GM18499 (cell line): ENCODE measurements around the gene COPZ2.
"Not testable (repeated sequence)": the region's sequence is repeated elsewhere in the genome, so short reads cannot be mapped to it uniquely, and the experiment has no call there.

ENCODE experiments used
- ATAC-seq: cut with Tn5 transposase; IDR thresholded peaks from one replicate; pipeline ENCODE4 v1.9.1; 2021; ENCODE audit warnings: moderate number of reproducible peaks; ENCODE audit not compliant: insufficient read depth, unreplicated experiment

The COPZ2 gene

DNA sequence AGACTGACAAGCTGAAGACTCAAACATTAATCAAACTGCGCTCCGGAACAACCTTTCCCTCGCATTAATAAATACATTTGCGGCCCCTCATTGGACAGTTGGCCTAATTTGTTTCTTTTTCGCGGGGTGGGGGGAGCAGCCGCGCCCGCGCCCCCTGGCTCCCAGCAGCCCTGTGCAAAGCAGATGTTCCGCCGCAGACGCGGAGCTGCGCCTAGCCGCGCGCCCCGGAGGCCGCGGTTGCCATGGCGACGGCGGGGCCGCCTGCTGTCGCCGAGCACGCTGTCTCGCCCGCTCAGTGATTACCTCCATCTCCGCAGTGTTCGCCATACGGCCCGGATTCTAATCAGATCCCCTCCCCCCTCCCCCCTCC lies 25.5 kb downstream of the COPZ2 start:
- ATAC-seq: no peak

DNA sequence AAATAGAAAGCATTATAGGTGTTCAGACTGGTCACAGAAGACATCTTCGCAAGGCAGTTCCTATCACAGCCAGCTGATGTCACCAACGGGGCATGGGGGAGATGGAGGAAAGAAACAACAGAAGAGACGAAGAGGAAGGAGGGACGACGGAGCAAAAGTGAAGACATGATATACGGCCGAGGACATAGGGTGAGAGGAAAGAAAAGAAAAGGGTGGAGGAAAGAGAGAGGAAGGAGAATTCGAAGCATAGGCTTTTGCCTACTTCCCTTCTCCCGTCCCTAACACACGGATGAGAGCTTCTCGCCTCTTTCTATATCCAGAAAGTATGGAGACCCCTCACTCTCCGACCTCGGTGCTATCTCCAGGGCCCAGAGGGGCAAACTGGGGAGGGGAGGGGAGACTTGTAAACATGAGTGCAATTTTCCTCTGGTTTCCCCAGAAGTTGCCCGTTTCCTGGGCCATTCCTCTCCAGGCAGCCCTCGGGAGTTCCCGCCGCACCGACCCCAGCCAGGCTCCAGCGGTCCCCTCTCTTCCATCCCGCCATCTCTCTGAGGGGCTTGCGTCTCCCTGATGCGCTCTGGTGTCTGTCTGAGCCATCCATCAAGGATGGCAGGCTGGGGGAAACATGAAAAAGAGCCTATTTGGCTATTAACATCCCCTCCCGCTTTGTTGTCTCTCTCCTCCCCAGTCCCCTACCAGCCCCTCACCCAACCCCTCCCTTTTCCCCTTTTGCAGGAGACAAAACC lies 26.0 kb downstream of the COPZ2 start:
- no peak for ATAC-seq

DNA sequence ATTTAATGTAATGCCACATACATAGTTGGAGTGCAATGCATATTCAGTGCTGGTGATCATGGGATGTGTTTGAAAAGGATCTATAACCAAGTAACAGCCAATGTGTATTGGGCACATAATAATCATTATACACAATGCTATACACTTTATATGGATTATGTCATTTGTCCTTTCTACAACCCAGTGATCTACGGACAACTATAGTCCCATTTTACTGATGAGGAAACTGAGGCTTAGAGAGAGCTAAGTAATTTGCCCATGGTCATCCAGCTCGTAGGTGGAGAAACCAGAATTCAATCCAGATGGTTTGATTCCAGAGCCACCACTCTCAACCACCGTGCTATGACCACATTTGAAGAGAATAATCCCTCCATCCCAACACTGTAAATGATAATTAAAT lies 27.4 kb downstream of the COPZ2 start:
- ATAC-seq: no peak

DNA sequence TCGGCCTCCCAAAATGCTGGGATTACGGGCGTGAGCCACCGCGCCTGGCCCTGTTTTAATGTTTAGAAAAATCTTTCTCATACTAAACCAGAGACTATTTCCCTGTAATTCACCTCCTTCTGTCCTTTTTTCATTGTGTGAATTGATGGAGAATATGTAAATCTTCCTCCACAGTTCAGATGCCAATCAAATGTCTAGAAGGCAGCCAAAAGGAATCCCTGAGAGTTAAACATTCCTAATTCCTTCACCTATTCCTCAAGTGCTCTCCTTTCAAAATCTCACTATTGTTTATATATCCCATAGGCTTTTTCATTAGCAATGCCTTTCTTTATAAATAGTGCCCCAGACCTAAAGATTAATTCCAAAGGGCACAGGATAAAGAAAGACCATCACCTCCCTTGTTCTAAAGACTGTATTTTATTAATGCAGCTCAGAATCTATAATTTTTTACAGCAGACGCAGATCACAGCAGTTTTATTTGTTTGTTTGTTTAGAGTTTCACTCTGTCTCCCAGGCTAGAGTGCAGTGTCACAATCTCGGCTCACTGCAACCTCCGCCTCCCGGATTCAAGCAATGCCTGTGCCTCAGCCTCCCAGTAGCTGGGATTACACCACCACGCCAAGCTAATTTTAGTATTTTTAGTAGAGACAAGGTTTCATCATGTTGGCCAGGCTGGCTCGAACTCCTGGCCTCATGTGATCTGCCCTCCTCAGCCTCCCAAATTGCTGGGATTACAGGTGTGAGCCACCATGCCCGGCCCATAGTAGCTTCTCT lies 30.5 kb downstream of the COPZ2 start:
- no peak for ATAC-seq

DNA sequence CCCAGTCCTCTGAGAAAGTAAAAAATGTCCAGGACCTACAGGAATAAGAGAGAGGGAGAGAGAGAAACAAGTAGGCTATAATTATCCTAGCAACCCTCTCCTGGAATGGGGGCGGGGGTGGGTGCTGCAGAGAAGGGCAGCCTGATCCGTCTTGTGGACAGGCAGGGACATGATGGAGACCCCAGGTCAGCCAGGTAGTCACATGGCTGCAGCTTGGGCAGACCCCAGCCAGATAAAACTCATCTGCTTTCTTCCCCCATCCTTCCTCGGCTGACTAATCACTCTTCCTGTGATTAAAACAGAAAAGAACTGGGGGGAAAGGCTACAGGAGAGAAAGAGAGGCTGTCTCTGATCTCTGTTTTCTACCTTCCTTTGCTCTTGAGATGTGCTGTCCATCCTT lies 32.6 kb downstream of the COPZ2 start:
- ATAC-seq: no peak

DNA sequence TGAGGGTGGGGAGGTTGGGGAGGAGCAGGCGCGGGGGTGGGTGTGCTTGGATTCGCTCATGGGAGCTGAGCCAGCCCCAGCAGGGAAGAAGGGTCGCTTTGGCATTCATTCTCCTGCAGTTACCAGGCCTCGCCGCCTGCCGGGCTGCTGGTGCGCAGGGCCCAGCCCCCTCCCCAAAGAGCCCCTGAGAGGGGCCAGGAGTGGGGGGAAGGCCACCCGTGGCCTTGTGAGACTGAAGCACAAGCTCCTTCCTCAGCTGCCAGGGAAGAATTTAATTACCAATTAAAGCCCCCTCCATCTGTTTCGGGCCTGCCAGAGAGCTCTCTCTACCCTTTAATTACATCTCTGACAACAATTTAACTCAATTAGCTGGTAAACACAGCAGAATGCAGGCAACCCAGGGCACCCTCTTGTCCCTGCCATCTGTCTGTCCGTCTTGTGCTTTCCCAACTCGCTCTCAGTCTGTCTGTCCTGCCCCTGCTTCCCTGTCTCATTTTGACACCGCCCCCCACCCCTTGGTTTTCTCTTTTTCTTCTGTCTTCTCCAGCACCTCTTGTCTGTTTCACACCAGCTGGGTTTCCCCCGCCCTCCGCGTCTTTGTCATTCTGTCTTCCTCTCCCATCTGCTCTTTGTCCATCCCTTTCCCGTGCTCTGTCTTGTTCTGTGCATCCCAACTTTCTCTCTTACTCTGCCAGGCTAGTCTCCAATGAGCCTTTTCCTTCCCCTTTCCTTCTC lies 34.0 kb downstream of the COPZ2 start:
- no peak for ATAC-seq

DNA sequence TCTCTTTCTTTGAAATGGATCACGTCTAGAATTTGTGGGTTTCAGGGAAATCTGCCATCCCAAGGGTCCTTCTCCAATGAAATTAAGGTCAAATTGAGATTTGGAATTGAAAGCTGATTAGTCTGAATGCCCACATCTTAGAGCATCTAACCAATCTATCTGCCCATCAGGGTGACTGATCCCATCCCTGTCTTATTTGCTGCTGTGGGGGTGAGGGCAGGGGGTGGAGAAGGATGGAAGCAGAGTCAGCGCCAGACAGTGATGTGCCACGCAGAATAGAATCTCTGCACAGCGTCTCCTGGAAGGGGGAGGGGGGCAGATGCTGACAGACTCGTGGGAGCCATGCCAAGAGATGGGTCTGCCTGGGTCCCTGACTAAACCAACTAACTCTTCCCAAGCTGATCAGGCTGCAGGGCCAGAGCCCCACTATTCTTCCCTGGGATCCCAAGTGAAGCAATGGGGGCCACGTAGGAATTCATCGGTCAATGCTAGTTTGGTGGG lies 34.6 kb downstream of the COPZ2 start:
- ATAC-seq: no peak

DNA sequence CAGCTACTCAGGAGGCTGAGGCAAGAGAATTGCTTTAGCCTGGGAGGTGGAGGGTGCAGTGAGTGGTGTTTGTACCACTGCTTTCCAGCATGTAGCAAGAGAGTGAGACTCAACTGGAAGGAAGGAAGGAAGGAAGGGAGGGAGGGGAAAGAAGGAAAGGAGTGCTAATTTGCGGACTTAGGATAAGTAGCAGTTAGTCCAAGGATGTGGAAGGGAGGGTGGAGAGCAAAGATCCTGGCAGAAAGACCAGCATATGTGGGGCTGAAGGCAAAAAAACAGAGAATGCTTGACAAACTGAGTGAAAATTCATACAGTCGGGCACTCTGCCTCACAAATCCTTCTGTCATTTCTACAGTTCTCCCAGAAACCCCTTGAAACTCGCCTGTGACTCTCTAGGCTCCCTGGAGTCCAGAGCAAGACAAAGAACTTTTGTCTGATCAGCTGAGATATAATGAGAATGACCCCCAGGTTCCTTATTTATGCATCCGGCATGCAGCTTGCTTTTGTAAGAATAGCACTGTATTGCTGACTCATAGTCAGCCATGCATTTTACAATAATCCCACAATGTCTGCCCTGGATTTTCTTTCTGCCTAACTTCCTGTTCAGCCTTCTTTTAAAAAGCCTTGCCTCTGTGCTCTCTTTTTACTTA lies 35.2 kb downstream of the COPZ2 start:
- no peak for ATAC-seq

DNA sequence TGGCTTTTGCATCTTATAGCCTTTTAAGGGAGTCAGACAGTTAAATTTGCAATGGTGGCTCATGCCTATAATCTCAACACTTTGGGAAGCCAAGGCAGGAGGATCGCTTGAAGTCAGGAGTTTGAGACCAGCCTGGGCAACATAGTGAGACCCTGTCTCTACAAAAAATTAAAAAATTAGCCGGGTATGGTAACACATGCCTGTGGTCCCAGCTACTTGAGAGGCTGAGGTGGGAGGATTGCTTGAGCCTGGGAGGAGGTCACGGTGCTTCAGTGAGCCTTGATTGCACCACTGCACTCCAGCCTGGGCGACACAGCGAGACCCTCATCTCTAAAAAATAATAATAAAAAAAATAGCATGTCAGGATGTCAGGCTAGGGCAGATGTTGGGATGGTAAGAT lies 35.9 kb downstream of the COPZ2 start:
- not testable (repeated sequence) for ATAC-seq

DNA sequence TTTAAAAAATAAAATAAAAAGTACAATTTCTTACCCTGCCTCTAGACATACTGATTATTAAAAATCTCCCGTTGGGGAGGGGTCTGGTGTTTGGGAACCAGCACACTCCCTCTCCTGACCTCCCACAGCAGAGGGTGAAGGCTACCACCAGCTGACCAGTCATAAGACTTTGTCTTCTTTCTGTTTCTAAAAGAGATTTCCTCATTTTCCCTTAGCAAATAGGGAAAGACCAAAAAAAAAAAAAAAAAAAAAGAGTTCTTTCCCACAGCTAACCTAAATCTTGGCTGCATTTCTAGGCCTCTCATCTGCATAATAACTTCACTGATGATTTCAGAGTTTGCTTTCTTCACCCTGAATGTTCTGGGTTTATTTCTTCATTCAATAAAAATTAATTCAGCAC lies 36.4 kb downstream of the COPZ2 start:
- ATAC-seq: no peak

DNA sequence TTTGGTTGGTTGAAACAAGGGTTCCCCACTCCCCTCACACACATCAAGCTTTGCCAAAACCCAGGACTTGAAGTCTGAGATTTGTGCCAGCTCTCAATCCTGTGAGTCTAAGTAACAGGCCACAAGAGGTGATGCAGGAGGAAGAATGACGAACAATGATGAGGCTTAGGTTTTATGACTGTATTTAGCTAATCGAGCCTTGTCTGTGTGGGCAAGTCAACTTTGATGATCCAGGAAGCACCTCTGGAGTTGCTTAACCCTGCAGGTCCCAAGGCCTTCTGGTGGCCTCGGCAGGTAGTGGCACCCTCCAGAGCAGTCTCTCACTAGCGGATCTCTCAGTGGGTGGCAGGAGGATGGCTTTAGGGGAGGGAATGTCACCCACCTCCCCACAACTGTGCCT lies 38.0 kb downstream of the COPZ2 start:
- no peak for ATAC-seq

DNA sequence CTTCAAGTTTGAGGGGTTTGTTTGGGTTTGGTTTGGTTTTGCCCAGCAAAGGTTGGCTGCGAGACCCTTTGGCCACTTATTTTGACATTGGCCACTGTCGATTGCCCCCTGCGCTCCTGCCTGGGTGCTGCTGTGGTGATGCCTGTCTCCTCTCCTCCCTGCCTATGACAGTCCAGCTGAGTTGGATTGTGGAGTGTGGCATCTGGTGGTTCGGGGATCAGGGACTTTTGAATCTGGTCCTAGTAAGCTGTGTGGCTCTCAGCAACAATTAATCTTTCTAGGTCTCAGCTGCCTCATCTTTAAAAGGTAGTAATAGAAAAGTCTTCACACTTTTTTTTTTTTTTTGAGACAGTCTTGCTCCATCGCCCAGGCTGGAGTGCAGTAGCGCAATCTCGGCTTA lies 39.6 kb downstream of the COPZ2 start:
- ATAC-seq: no peak

DNA sequence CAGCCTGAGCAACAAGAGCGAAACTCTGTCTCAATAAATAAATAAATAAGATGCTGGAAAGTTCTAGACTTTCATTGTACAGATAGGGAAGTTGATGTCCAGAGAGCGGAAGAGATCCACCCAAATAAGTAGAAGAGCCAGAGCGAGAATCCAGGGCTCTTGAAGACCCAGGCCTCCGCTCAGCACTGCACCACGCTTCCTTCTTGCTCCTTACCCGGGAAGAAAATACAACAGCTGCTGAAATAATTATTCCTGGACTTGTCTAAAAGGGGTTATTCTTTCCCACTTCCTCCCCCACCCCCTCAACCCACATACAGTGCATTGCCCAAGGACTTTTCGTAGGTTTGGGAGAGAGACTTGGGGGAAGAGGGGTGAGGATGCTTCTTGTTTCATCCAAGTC lies 40.0 kb downstream of the COPZ2 start:
- no peak for ATAC-seq

DNA sequence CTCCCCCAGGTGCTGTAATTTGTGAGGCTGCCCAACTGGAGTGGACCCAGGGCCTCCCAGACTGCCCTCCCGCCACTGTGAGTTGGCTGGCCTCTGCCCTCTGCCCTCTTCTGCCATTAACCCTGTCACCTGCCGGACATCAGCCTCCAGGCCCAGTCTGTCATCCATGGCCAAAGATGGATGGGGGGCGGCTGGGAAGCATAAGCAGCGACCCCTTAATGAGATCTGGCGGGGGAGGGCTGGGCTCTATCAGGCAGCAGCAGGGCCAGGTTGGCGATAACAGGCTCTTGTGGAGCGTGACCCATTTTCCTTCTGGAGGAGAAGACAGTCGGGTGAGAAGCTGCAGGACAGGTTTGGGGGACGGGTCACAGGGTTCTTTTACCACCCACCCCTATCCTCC lies 41.4 kb downstream of the COPZ2 start:
- ATAC-seq: no peak

DNA sequence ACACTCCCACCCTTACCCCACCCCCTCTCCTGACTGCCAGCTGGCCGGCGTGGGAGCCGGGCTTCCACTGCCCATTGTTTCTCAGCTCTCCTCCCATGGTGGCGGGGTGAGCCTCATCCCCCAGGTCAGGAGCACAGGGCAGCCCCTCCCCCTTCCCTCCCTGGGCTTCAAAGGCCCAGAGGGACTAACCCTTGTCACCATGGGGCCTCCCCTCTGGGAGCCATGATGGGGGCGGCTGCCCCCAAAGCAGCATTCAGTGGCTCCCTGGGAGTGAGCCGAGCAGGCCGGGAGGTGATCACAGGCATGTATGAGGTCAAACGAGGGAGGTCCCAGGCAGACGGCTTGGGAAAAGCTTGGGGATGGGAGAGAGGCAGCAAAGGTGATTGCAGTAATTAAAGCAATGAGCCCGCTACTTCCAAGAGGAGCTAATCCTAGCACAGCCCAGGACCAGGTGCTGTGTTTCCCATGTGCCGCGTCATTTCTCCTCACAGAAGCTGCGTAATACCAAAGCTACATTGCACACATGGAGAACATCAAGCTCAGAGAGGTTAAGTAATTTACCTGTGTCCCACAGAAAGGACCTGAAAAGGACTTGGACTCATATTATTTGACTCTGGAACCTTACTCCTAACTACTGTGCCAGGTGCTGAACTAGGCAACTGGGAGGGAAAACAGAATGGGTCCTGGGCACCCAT lies 42.2 kb downstream of the COPZ2 start:
- ATAC-seq: no peak

DNA sequence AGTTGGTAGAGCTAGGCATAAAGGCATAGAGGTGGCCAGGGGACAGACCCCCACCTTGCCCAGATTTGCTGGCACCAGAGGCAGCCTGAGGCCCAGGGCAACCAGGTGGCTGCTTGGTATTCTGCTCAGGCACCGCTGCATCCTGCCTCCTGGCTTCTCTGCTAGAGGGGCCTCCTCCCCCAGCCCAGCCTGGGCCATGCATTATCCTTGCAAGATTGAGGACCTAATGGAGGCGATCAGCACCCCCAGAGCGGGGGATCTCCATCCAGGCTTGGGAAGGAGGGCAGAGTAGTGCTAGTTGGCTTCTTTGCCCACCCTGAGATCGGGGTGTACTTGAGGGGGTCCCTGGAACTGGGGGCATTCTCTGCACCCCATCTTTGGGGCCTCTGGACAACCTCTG lies 42.9 kb downstream of the COPZ2 start:
- no peak for ATAC-seq

DNA sequence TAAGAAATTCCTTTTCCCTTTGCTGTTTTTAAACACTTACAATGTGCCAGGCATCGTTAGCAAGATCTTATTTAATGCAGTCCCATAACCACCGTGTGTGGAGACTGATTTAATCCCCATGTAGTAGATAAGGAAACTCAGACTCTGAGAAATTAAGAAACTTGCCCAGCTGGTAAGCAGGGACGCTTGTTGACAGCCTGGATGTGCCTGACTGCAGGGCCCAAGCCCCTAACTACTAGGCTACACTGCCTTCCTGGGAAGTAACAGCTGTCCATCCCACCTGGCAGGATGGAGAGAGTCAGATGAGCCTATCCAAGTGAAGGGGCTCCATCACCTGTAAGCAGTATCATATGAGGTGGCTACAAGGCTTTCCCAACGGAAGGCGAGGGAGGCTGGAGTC lies 43.6 kb downstream of the COPZ2 start:
- no peak for ATAC-seq

DNA sequence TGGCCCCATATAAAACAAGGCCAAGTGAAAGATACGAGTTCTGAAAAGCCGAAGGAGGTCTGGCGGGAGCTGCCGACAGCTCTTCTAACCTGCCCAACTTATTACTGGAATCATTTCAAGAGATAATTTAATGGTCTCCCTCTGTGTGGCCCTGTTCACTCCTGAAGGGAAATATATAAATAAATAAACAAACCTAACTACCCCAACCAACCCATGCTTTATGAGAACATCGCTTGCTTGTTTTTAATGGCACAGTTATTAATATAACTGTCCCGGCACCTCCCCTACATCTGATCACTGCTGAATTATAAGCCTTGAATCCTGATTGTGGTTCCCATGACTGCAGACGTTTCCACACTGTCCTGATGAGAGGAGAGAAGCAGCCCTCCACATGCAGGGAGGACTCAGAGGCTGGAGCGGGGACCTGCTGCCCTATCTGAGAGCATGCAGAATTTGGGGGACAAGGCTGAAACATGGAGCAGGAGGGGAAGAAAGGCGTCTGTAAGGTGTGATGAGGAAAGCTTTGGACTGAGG lies 44.5 kb downstream of the COPZ2 start:
- ATAC-seq: no peak

DNA sequence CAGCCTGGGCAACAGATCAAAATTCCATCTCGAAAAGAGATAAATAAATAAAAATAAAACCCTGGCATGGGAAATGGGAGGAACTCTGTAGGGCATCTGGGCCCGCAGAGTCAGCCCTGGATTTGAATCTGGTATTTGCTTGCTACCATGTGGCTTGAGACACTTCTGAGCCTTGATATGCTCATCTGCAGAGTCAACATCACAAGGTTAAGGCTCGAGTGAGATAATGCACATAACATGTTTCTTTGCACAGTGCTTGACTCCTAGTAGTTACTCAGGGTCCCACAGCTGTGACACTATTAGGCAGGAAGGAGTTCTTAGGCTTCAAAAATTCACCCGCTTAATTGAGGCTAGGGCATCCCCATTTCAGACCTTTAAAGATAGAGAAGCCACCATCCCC lies 45.4 kb downstream of the COPZ2 start:
- no peak for ATAC-seq
